Measurements from ENCODE around the gene ZSCAN20. TPM values are rescaled to one million over a fixed set of nuclear protein-coding genes. Genes with fewer than 3 reads are reported as not detected.

Gene ZSCAN20
- total RNA-seq, 4 donors from 2014 or later: 4.9 to 7.3 (median 6.2) TPM

- TF ChIP-seq CTCF (IDR thresholded peaks at IDR 0.05; ENCODE audit: low read depth): no peak
Observed at GRCh38 chr1:33517596-33518250, 45.3 kb downstream of the ZSCAN20 start.

- no peak for TF ChIP-seq CTCF (IDR thresholded peaks at IDR 0.05; ENCODE audit: low read depth)
Observed at GRCh38 chr1:33519240-33519884, 46.9 kb downstream of the ZSCAN20 start.

- no peak for TF ChIP-seq CTCF (IDR thresholded peaks at IDR 0.05; ENCODE audit: low read depth)
Observed at GRCh38 chr1:33524586-33524985, 52.1 kb downstream of the ZSCAN20 start.

GRCh38 chr1:33527934-33528333 is 55.5 kb downstream of the ZSCAN20 start:
- TF ChIP-seq CTCF (IDR thresholded peaks at IDR 0.05; ENCODE audit: low read depth): no peak

GRCh38 chr1:33529957-33530356 is 57.5 kb downstream of the ZSCAN20 start:
- no peak for TF ChIP-seq CTCF (IDR thresholded peaks at IDR 0.05; ENCODE audit: low read depth)

GRCh38 chr1:33532250-33532649 is 59.8 kb downstream of the ZSCAN20 start:
- no peak for TF ChIP-seq CTCF (IDR thresholded peaks at IDR 0.05; ENCODE audit: low read depth)

- TF ChIP-seq CTCF (IDR thresholded peaks at IDR 0.05; ENCODE audit: low read depth): no peak
Observed at GRCh38 chr1:33532936-33533335, 60.5 kb downstream of the ZSCAN20 start.
